Prostate gland (tissue), 2 donors: ENCODE measurements around the gene TNS3.

Source experiments
- CTCF ChIP-seq, 4 experiments: fragments of 200-600 bp in 2 of 4; fragments of 450-650 bp in 2 of 4; sonication (generic) in 2 of 4; IDR thresholded peaks; 1 replicate in 3 of 4; 2 replicates in 1 of 4; pipeline ENCODE4 v1.5.1; 2016 to 2019; ENCODE audit warnings: antibody characterized with exemption in 4 of 4, mild to moderate bottlenecking in 2 of 4, moderate library complexity in 2 of 4
- POLR2A ChIP-seq: fragments of 450-650 bp; IDR thresholded peaks from one replicate; pipeline ENCODE4 v1.6.1; 2016; ENCODE audit warnings: antibody characterized with exemption, mild to moderate bottlenecking
- POLR2AphosphoS5 ChIP-seq: sonication (generic); formaldehyde crosslinking; IDR thresholded peaks from one replicate; pipeline ENCODE4 v1.6.1; 2017; ENCODE audit warnings: antibody characterized with exemption

GRCh38 chr7:47508389-47509380, 73.2 kb downstream of the TNS3 start:
- TF ChIP-seq CTCF (IDR thresholded peaks at IDR 0.05) = no peak
- no peak for TF ChIP-seq POLR2AphosphoS5
- no peak for TF ChIP-seq POLR2A
